ENCODE measurements around the gene TEX14. TPM values are rescaled to one million over a fixed set of nuclear protein-coding genes. Genes with fewer than 3 reads are reported as not detected.
A peak's percentile ranks its signal among the peaks of the same experiment; 100 is the strongest.

Gene TEX14
- total and polyA plus RNA-seq, 10 of the 15 experiments (the other 5 are each of a cell fraction or from before 2014, with no cell fraction given): 0.15 to 1.3 (median 0.66) TPM

DNA sequence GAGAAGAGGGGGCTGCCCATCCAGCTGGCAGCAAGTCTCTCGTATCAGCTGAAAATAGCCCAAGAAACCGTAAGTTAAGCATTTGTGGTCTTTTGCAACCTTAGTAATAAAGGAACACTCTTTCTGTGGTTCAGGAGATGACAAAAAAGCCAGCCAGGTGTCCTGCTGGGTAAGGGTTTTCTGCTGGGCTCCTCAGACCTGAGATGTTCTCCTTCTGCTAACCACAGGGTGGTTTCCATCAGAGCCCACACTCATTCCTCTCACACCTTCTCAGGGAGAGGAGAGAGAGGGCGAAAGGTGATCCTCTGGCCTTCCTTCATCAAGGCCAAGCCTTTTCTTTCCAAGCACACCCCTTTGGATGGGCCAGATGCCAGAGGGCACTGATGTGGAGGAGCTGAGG lies 70.7 kb downstream of the TEX14 start (continued):
- TF ChIP-seq JUNB (IDR thresholded peaks at IDR 0.05) (peak; percentile 64), IKZF1 (conservative IDR thresholded peaks at IDR 0.05) (peak; percentile 83), BRCA1 (IDR thresholded peaks at IDR 0.05; ENCODE audit: low read depth, low read length) (no peak), HDGF (IDR thresholded peaks at IDR 0.05) (no peak), CHD4 (IDR thresholded peaks at IDR 0.05) (no peak), NR2F1 (conservative IDR thresholded peaks at IDR 0.05) (peak; percentile 79), SREBF2 (IDR thresholded peaks at IDR 0.05; ENCODE audit: low read length) (no peak), TCF3 (IDR thresholded peaks at IDR 0.05; ENCODE audit: borderline replicate concordance, insufficient read depth, low read depth, low read length) (peak; percentile 93), WRNIP1 (IDR thresholded peaks at IDR 0.05; ENCODE audit: borderline replicate concordance, low read depth, low read length) (no peak), LARP7 (IDR thresholded peaks at IDR 0.05) (no peak), CBX3 (IDR thresholded peaks at IDR 0.05; ENCODE audit: borderline replicate concordance, low read depth) (no peak), EED (IDR thresholded peaks at IDR 0.05; ENCODE audit: low read depth) (peak; percentile 98), NFYB (IDR thresholded peaks at IDR 0.05; ENCODE audit: insufficient read depth, low read depth, low read length) (no peak), SUZ12 (IDR thresholded peaks at IDR 0.05; ENCODE audit: unreplicated experiment) (no peak), EZH2 (IDR thresholded peaks at IDR 0.05; ENCODE audit: borderline replicate concordance, control insufficient read depth, low read depth, low read length) (no peak)
- TF ChIP-seq, protein P1, sequence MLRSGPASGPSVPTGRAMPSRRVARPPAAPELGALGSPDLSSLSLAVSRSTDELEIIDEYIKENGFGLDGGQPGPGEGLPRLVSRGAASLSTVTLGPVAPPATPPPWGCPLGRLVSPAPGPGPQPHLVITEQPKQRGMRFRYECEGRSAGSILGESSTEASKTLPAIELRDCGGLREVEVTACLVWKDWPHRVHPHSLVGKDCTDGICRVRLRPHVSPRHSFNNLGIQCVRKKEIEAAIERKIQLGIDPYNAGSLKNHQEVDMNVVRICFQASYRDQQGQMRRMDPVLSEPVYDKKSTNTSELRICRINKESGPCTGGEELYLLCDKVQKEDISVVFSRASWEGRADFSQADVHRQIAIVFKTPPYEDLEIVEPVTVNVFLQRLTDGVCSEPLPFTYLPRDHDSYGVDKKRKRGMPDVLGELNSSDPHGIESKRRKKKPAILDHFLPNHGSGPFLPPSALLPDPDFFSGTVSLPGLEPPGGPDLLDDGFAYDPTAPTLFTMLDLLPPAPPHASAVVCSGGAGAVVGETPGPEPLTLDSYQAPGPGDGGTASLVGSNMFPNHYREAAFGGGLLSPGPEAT (IDR thresholded peaks at IDR 0.05; ENCODE audit: low read depth): peak; percentile 70
- TF ChIP-seq, protein P2, sequence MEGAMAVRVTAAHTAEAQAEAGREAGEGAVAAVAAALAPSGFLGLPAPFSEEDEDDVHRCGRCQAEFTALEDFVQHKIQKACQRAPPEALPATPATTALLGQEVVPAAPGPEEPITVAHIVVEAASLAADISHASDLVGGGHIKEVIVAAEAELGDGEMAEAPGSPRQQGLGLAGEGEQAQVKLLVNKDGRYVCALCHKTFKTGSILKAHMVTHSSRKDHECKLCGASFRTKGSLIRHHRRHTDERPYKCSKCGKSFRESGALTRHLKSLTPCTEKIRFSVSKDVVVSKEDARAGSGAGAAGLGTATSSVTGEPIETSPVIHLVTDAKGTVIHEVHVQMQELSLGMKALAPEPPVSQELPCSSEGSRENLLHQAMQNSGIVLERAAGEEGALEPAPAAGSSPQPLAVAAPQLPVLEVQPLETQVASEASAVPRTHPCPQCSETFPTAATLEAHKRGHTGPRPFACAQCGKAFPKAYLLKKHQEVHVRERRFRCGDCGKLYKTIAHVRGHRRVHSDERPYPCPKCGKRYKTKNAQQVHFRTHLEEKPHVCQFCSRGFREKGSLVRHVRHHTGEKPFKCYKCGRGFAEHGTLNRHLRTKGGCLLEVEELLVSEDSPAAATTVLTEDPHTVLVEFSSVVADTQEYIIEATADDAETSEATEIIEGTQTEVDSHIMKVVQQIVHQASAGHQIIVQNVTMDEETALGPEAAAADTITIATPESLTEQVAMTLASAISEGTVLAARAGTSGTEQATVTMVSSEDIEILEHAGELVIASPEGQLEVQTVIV (IDR thresholded peaks at IDR 0.05; ENCODE audit: borderline replicate concordance, partially characterized antibody): no peak
- TF ChIP-seq, protein P3, sequence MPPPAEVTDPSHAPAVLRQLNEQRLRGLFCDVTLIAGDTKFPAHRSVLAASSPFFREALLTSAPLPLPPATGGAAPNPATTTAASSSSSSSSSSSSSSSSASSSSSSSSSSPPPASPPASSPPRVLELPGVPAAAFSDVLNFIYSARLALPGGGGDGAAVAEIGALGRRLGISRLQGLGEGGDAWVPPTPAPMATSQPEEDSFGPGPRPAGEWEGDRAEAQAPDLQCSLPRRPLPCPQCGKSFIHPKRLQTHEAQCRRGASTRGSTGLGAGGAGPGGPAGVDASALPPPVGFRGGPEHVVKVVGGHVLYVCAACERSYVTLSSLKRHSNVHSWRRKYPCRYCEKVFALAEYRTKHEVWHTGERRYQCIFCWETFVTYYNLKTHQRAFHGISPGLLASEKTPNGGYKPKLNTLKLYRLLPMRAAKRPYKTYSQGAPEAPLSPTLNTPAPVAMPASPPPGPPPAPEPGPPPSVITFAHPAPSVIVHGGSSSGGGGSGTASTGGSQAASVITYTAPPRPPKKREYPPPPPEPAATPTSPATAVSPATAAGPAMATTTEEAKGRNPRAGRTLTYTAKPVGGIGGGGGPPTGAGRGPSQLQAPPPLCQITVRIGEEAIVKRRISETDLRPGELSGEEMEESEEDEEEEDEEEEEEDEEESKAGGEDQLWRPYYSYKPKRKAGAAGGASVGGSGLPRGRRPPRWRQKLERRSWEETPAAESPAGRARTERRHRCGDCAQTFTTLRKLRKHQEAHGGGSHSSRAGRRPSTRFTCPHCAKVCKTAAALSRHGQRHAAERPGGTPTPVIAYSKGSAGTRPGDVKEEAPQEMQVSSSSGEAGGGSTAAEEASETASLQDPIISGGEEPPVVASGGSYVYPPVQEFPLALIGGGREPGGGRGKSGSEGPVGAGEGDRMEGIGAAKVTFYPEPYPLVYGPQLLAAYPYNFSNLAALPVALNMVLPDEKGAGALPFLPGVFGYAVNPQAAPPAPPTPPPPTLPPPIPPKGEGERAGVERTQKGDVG (CRISPR knock-in tag; IDR thresholded peaks at IDR 0.05): no peak
- TF ChIP-seq, protein P4, sequence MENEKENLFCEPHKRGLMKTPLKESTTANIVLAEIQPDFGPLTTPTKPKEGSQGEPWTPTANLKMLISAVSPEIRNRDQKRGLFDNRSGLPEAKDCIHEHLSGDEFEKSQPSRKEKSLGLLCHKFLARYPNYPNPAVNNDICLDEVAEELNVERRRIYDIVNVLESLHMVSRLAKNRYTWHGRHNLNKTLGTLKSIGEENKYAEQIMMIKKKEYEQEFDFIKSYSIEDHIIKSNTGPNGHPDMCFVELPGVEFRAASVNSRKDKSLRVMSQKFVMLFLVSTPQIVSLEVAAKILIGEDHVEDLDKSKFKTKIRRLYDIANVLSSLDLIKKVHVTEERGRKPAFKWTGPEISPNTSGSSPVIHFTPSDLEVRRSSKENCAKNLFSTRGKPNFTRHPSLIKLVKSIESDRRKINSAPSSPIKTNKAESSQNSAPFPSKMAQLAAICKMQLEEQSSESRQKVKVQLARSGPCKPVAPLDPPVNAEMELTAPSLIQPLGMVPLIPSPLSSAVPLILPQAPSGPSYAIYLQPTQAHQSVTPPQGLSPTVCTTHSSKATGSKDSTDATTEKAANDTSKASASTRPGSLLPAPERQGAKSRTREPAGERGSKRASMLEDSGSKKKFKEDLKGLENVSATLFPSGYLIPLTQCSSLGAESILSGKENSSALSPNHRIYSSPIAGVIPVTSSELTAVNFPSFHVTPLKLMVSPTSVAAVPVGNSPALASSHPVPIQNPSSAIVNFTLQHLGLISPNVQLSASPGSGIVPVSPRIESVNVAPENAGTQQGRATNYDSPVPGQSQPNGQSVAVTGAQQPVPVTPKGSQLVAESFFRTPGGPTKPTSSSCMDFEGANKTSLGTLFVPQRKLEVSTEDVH (IDR thresholded peaks at IDR 0.05; ENCODE audit: low read depth, partially characterized antibody): no peak
- TF ChIP-seq, protein P5, sequence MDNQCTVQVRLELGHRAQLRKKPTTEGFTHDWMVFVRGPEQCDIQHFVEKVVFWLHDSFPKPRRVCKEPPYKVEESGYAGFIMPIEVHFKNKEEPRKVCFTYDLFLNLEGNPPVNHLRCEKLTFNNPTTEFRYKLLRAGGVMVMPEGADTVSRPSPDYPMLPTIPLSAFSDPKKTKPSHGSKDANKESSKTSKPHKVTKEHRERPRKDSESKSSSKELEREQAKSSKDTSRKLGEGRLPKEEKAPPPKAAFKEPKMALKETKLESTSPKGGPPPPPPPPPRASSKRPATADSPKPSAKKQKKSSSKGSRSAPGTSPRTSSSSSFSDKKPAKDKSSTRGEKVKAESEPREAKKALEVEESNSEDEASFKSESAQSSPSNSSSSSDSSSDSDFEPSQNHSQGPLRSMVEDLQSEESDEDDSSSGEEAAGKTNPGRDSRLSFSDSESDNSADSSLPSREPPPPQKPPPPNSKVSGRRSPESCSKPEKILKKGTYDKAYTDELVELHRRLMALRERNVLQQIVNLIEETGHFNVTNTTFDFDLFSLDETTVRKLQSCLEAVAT (IDR thresholded peaks at IDR 0.05): no peak

Data from GM12878 (cell line).